Panc1 (cell line): Measurements from ENCODE around the gene CCDC116.

Source experiments
- CTCF ChIP-seq: fragments of 450-650 bp; IDR thresholded peaks from 2 replicates; pipeline ENCODE4 v1.5.1; 2017; ENCODE audit warnings: mild to moderate bottlenecking
- POLR2AphosphoS5 ChIP-seq: IDR thresholded peaks from 2 replicates; pipeline ENCODE4 v1.6.1; 2012; ENCODE audit warnings: mild to moderate bottlenecking, low read depth, low read length, moderate library complexity
- REST ChIP-seq, 2 experiments: IDR thresholded peaks; 2 replicates each; pipeline ENCODE4 v1.6.1; 2011 to 2012; ENCODE audit warnings: low read depth in 2 of 2, control low read depth in 1 of 2, low read length in 1 of 2, mild to moderate bottlenecking in 1 of 2, moderate library complexity in 1 of 2; ENCODE audit not compliant: insufficient read depth in 1 of 2
- TCF7L2 ChIP-seq: IDR thresholded peaks from 2 replicates; pipeline ENCODE4 v1.6.1; 2011; ENCODE audit warnings: mild to moderate bottlenecking, low read depth, low read length, inconsistent platforms

GRCh38 chr22:21672107-21672629, 39.6 kb downstream of the CCDC116 start:
- TF ChIP-seq CTCF (no peak), POLR2AphosphoS5 (no peak), TCF7L2 (no peak), REST (IDR thresholded peaks at IDR 0.05; ENCODE audit: insufficient read depth in 1 of 2, low read depth in 2 of 2, low read length in 1 of 2) (no peak)
